Stomach (tissue), 9 donors: ENCODE measurements around the gene CERS5. TPM values are rescaled to one million over a fixed set of nuclear protein-coding genes. Genes with fewer than 3 reads are reported as not detected.

Source experiments
- DNase-seq, 2 donors: peaks; one replicate each; pipeline versions ENCODE4 v3.0.0 to v3.0.0-alpha.2; 2013 to 2019
- H3K27ac ChIP-seq, 5 donors: fragments of 200-600 bp in 4 of 5; sonication (generic) in 4 of 5; one replicate each; pipeline ENCODE4 v1.5.1; 2013 to 2019; ENCODE audit warnings: mild to moderate bottlenecking in 1 of 5, moderate library complexity in 1 of 5
- H3K27me3 ChIP-seq, 3 donors: fragments of 200-600 bp; sonication (generic); one replicate each; pipeline ENCODE4 v1.5.1; 2017 to 2019; ENCODE audit warnings: mixed run types in 1 of 3
- H3K36me3 ChIP-seq, 4 donors: fragments of 200-600 bp; sonication (generic); 1 replicate in 3 of 4; 2 replicates in 1 of 4; pipeline ENCODE4 v1.5.1; 2016 to 2019
- H3K4me1 ChIP-seq, 4 donors: fragments of 200-600 bp; sonication (generic); one replicate each; pipeline ENCODE4 v1.5.1; 2016 to 2019
- H3K4me3 ChIP-seq, 4 donors: fragments of 200-600 bp; sonication (generic) in 3 of 4; one replicate each; pipeline ENCODE4 v1.5.1; 2016 to 2019; ENCODE audit warnings: mild to moderate bottlenecking in 1 of 4
- H3K9me3 ChIP-seq, 4 donors: fragments of 200-600 bp; sonication (generic); one replicate each; pipeline ENCODE4 v1.5.1; 2016 to 2019
- CTCF ChIP-seq, 7 experiments: fragments of 450-650 bp in 4 of 7; fragments of 200-600 bp in 3 of 7; sonication (generic) in 3 of 7; IDR thresholded peaks; one replicate each; pipeline ENCODE4 v1.5.1; 2016 to 2019; ENCODE audit warnings: antibody characterized with exemption in 7 of 7, control low read depth in 2 of 7, mild to moderate bottlenecking in 1 of 7
- EP300 ChIP-seq: sonication (generic); formaldehyde crosslinking; IDR thresholded peaks from one replicate; pipeline ENCODE4 v1.6.1; 2017; ENCODE audit warnings: antibody characterized with exemption
- POLR2A ChIP-seq, 4 donors: fragments of 450-650 bp; IDR thresholded peaks; one replicate each; pipeline ENCODE4 v1.6.1; 2016; ENCODE audit warnings: antibody characterized with exemption in 4 of 4, control low read depth in 2 of 4, mild to moderate bottlenecking in 1 of 4, moderate library complexity in 1 of 4
- POLR2AphosphoS5 ChIP-seq, 3 donors: sonication (generic); formaldehyde crosslinking; IDR thresholded peaks; one replicate each; pipeline ENCODE4 v1.6.1; 2016; ENCODE audit warnings: antibody characterized with exemption in 3 of 3
- whole genome bisulfite sequencing, 5 donors: extraction: QIAGEN DNeasy Blood & Tissue Kit in 3 of 5; methylation state at CpG; one replicate each; pipeline versions ENCODE4 v1.1.5 to v1.1.7; 2013 to 2018; 5-methylcytosine and 5-hydroxymethylcytosine counted together
- intact Hi-C: fragments of 100-400 bp; cut with DNase I; formaldehyde crosslinking; loops from one replicate; pipeline ENCODE4 v1.15.1; 2023; ENCODE audit warnings: low total_unique reads
- polyA plus RNA-seq, 3 donors: library from polyadenylated mRNA; stranded (reverse); fragments of 200-250 nt; gene quantifications; one replicate each; pipeline ENCODE4 v1.2.3, GENCODE V29; 2013
- total RNA-seq, 5 donors: library from RNA; depleted of rRNA; stranded (reverse); fragments of >200 nt; gene quantifications; one replicate each; pipeline versions ENCODE4 v1.1.0 to v1.2.3, GENCODE V29; 2014 to 2016
- donor health status: healthy with polysubstance abuse.
- donor health status: Bipolar disorder and iron deficiency.
- donor health status: healthy.

Gene CERS5
- total and polyA plus RNA-seq, 8 donors: 3.2 to 114 (median 24.0) TPM

GRCh38 chr12:50110762-50111351, 56.3 kb downstream of the CERS5 start:
- Histone ChIP-seq H3K27me3 (no peaks in the 10 kb centered on the region), H3K4me1 (peaks cover 37 to 56% (median 46%) of the 10 kb centered on the region in 4 donors), H3K9me3 (no peaks in the 10 kb centered on the region), H3K36me3 (peaks cover 4 to 11% (median 6%) of the 10 kb centered on the region in 4 donors), H3K4me3 (peak overlapping the region in 3 of 4 donors; percentile 30 to 36 (median 31)), H3K27ac (peak overlapping the region; percentile 79 to 99 (median 94))
- TF ChIP-seq EP300: no peak
- TF ChIP-seq POLR2AphosphoS5 (IDR thresholded peaks at IDR 0.05): no peak
- no peak for TF ChIP-seq CTCF (IDR thresholded peaks at IDR 0.05)
- TF ChIP-seq POLR2A (IDR thresholded peaks at IDR 0.05): no peak
- intact Hi-C loops: no loop called here
- DNase-seq: peak; percentile 71 to 78
- 18 to 39% (median 24%) methylated on average over 7 of the region's 7 CpGs for WGBS, 5 donors

GRCh38 chr12:50110127-50110761, 56.9 kb downstream of the CERS5 start:
- intact Hi-C loops: no loop called here
- peak; percentile 70 to 81 for DNase-seq
- Histone ChIP-seq H3K36me3 (peaks cover 0 to 5% (median 0%) of the 10 kb centered on the region in 4 donors), H3K27ac (peak overlapping the region; percentile 79 to 99 (median 94)), H3K27me3 (no peaks in the 10 kb centered on the region), H3K4me1 (peaks cover 37 to 52% (median 44%) of the 10 kb centered on the region in 4 donors), H3K4me3 (no peak overlapping the region), H3K9me3 (no peaks in the 10 kb centered on the region)
- TF ChIP-seq CTCF (IDR thresholded peaks at IDR 0.05) (no peak), POLR2AphosphoS5 (IDR thresholded peaks at IDR 0.05) (peak in 1 of 3 donors; percentile 62)
- WGBS, 5 donors: 25 to 52% (median 29%) methylated on average over 8 of the region's 8 CpGs

- no peaks in the 10 kb centered on the region for H3K9me3 ChIP-seq
- no peaks in the 10 kb centered on the region for H3K27me3 ChIP-seq
- 89 to 100% (median 94%) methylated on average over 3 of the region's 3 CpGs for whole genome bisulfite sequencing, 5 donors
- peak overlapping the region; percentile 79 to 99 (median 94) for H3K27ac ChIP-seq
- H3K4me1 ChIP-seq: peaks cover 40 to 53% (median 49%) of the 10 kb centered on the region in 4 donors
- no peak for TF ChIP-seq CTCF (IDR thresholded peaks at IDR 0.05)
- no peaks in the 10 kb centered on the region for H3K36me3 ChIP-seq
- no peak overlapping the region for H3K4me3 ChIP-seq
- DNase-seq: no peak
- intact Hi-C loops: loop anchor here (10.0 kb wide), 1 partner anchor 65 kb away; no protein-coding TSS in a partner anchor
Observed at GRCh38 chr12:50109319-50109718, 57.9 kb downstream of the CERS5 start.

DNA sequence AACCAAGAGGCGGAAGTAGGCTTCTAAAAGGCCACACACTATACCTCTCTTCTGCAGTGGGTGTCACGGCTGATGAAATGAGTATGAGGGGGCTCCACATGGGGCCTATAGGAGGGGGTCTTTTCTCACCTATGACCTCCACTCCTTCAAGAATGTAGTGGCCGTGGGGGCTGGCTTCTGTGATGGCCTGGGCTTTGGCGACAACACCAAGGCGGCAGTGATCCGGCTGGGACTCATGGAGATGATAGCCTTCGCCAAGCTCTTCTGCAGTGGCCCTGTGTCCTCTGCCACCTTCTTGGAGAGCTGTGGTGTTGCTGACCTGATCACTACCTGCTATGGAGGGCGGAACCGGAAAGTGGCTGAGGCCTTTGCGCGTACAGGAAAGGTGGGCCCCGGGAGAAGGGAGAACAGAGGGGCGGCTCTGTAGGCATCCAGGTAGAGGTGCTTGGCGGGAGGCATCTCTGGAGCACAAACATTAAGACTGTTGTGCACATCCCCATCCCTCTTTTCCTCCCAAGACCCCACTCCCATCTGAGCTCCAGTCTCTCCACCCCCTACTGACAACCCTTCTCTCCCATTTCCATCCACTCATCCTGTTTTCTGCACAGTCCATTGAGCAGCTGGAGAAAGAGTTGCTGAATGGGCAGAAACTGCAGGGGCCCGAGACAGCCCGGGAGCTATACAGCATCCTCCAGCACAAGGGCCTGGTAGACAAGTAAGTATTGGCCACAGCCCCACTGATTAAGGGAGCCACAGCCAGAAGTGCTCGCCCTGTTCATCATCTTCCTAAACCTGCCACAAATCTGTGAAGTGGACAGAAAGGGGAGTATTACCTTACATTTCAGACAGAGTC, 59.5 kb downstream of the CERS5 start:
- DNase-seq: no peak
- H3K36me3 ChIP-seq: no peaks in the 10 kb centered on the region
- H3K4me1 ChIP-seq: peaks cover 34 to 51% (median 45%) of the 10 kb centered on the region in 4 donors
- intact Hi-C loops: loop anchor here (10.0 kb wide), 1 partner anchor 67 kb away; no protein-coding TSS in a partner anchor
- H3K27ac ChIP-seq: no peak overlapping the region
- no peaks in the 10 kb centered on the region for H3K9me3 ChIP-seq
- H3K4me3 ChIP-seq: no peak overlapping the region
- WGBS, 5 donors: 93 to 97% (median 95%) methylated on average over 17 of the region's 17 CpGs
- H3K27me3 ChIP-seq: no peaks in the 10 kb centered on the region
- TF ChIP-seq EP300 (no peak), POLR2A (IDR thresholded peaks at IDR 0.05) (no peak), CTCF (IDR thresholded peaks at IDR 0.05) (no peak), POLR2AphosphoS5 (IDR thresholded peaks at IDR 0.05) (no peak)
